IMR-90 (cell line): Measurements from ENCODE around the gene CD82. TPM values are rescaled to one million over a fixed set of nuclear protein-coding genes. Genes with fewer than 3 reads are reported as not detected.

ENCODE experiments used
- ATAC-seq: fragments of 200-7000 bp; cut with Tn5 transposase; 2 replicates; pipeline ENCODE4 v1.9.1; 2020; ENCODE audit warnings: low read depth, mild to moderate bottlenecking, moderate library complexity
- BruUV-seq: library from RNA; stranded (reverse); fragments of 400-500 nt; replicated peaks from 2 replicates; lab custom pipeline; 2021; lab: Mats Ljungman, UMichigan
- CTCF ChIA-PET: fragments of 300-600 bp; formaldehyde crosslinking; extraction: SDS; loops from one replicate; lab custom pipeline; 2021; ENCODE audit warnings: antibody characterized with exemption; lab: Yijun Ruan, JAX
- POLR2A ChIA-PET: fragments of 300-600 bp; sonication (Branson Sonifier 250); formaldehyde crosslinking; loops from one replicate; lab custom pipeline; 2022; ENCODE audit warnings: antibody characterized with exemption; ENCODE audit not compliant: unreplicated experiment; lab: Charles Lee
- DNase-seq: peaks from one replicate; pipeline ENCODE4 v3.0.0; 2013
- H2AFZ ChIP-seq: replicated peaks from 2 replicates; pipeline ENCODE3; 2013; ENCODE audit warnings: low read length, mild to moderate bottlenecking; ENCODE audit not compliant: poor library complexity
- H2AK5ac ChIP-seq: 2 replicates; pipeline ENCODE4 v1.6.1; 2013; ENCODE audit warnings: low read depth, low read length, inconsistent platforms
- H2AK9ac ChIP-seq: replicated peaks from 2 replicates; pipeline ENCODE3; 2013; ENCODE audit warnings: mild to moderate bottlenecking, low read depth, low read length, moderate library complexity; ENCODE audit not compliant: poor library complexity
- H2BK120ac ChIP-seq: 2 replicates; pipeline ENCODE4 v1.6.1; 2013; ENCODE audit warnings: low read depth, low read length, inconsistent platforms
- H2BK15ac ChIP-seq: 3 replicates; pipeline ENCODE4 v1.6.1; 2013; ENCODE audit warnings: low read depth, low read length, inconsistent platforms
- H2BK20ac ChIP-seq: 2 replicates; pipeline ENCODE4 v1.6.1; 2013; ENCODE audit warnings: low read depth, mild to moderate bottlenecking, inconsistent platforms, low read length, moderate library complexity
- H2BK5ac ChIP-seq: 2 replicates; pipeline ENCODE4 v1.6.1; 2013; ENCODE audit warnings: mild to moderate bottlenecking, low read depth, low read length, inconsistent platforms; ENCODE audit not compliant: poor library complexity, severe bottlenecking
- H3K14ac ChIP-seq: replicated peaks from 2 replicates; pipeline ENCODE4 v1.6.1; 2013; ENCODE audit warnings: low read depth, low read length, inconsistent platforms
- H3K18ac ChIP-seq: 2 replicates; pipeline ENCODE4 v1.6.1; 2013; ENCODE audit warnings: low read depth, low read length, control low read depth
- H3K23ac ChIP-seq: 2 replicates; pipeline ENCODE4 v1.6.1; 2013; ENCODE audit warnings: low read depth, low read length, inconsistent platforms
- H3K27ac ChIP-seq: 2 replicates; pipeline ENCODE4 v1.5.1; 2013; ENCODE audit warnings: mild to moderate bottlenecking, control low read depth, low read length; ENCODE audit not compliant: insufficient read depth
- H3K27me3 ChIP-seq: 2 replicates; pipeline ENCODE4 v1.6.1; 2013; ENCODE audit warnings: low read length; ENCODE audit not compliant: control insufficient read depth, insufficient read depth
- H3K36me3 ChIP-seq: 2 replicates; pipeline ENCODE4 v1.6.1; 2013; ENCODE audit warnings: low read length, mixed read lengths; ENCODE audit not compliant: control insufficient read depth, insufficient read depth
- H3K4ac ChIP-seq: 2 replicates; pipeline ENCODE4 v1.6.1; 2013; ENCODE audit warnings: low read depth, low read length, inconsistent platforms
- H3K4me1 ChIP-seq: 2 replicates; pipeline ENCODE4 v1.6.1; 2013; ENCODE audit warnings: low read length, mixed read lengths; ENCODE audit not compliant: control insufficient read depth, insufficient read depth
- H3K4me2 ChIP-seq: 2 replicates; pipeline ENCODE4 v1.6.1; 2013; ENCODE audit warnings: low read depth, mild to moderate bottlenecking, control low read depth, low read length, moderate library complexity
- H3K4me3 ChIP-seq: 2 replicates; pipeline ENCODE4 v1.5.1; 2013; ENCODE audit warnings: low read depth, mild to moderate bottlenecking, control low read depth, low read length, moderate library complexity; ENCODE audit not compliant: insufficient read depth
- H3K56ac ChIP-seq: 2 replicates; pipeline ENCODE4 v1.6.1; 2013; ENCODE audit warnings: low read length, inconsistent platforms; ENCODE audit not compliant: insufficient read depth; ENCODE audit errors: extremely low read depth
- H3K79me1 ChIP-seq, 2 experiments: 2 replicates each; pipeline ENCODE4 v1.6.1; 2013; ENCODE audit warnings: low read length in 2 of 2, inconsistent platforms in 1 of 2, low read depth in 1 of 2
- H3K9ac ChIP-seq: 2 replicates; pipeline ENCODE4 v1.6.1; 2013; ENCODE audit warnings: low read depth, low read length, control low read depth
- H3K9me1 ChIP-seq: 2 replicates; pipeline ENCODE4 v1.6.1; 2013; ENCODE audit warnings: low read length, inconsistent platforms; ENCODE audit not compliant: insufficient read depth
- H3K9me3 ChIP-seq: 2 replicates; pipeline ENCODE4 v1.6.1; 2013; ENCODE audit warnings: low read length; ENCODE audit not compliant: control insufficient read depth, insufficient read depth
- H4K20me1 ChIP-seq: 2 replicates; pipeline ENCODE4 v1.6.1; 2013; ENCODE audit warnings: low read length, inconsistent platforms; ENCODE audit not compliant: insufficient read depth
- H4K5ac ChIP-seq: 2 replicates; pipeline ENCODE4 v1.6.1; 2013; ENCODE audit warnings: mild to moderate bottlenecking, low read depth, low read length, control low read depth
- H4K8ac ChIP-seq, 2 experiments: 2 replicates each; pipeline ENCODE4 v1.6.1; 2013; ENCODE audit warnings: low read depth in 2 of 2, low read length in 2 of 2, control low read depth in 1 of 2, inconsistent platforms in 1 of 2
- H4K91ac ChIP-seq: 2 replicates; pipeline ENCODE4 v1.6.1; 2013; ENCODE audit warnings: low read depth, low read length, inconsistent platforms; ENCODE audit not compliant: insufficient read depth
- CEBPB ChIP-seq: IDR thresholded peaks from 2 replicates; pipeline ENCODE4 v1.6.1; 2012; ENCODE audit warnings: low read depth, low read length, improper control_type of control experiment
- CHD1 ChIP-seq: IDR thresholded peaks from 2 replicates; pipeline ENCODE4 v1.6.1; 2012; ENCODE audit warnings: low read depth, low read length, improper control_type of control experiment
- MAFK ChIP-seq: IDR thresholded peaks from 2 replicates; pipeline ENCODE4 v1.6.1; 2012; ENCODE audit warnings: low read depth, low read length, improper control_type of control experiment
- NFE2L2 ChIP-seq: fragments of 150-350 bp; IDR thresholded peaks from 2 replicates; pipeline ENCODE4 v1.6.1; 2016; ENCODE audit warnings: low read depth, mild to moderate bottlenecking, low read length
- POLR2A ChIP-seq: IDR thresholded peaks from 2 replicates; pipeline ENCODE4 v1.6.1; 2012; ENCODE audit warnings: mild to moderate bottlenecking, low read depth, low read length
- RCOR1 ChIP-seq: IDR thresholded peaks from 2 replicates; pipeline ENCODE4 v1.6.1; 2012; ENCODE audit warnings: mild to moderate bottlenecking, low read length, improper control_type of control experiment; ENCODE audit not compliant: insufficient replicate concordance
- RFX5 ChIP-seq: IDR thresholded peaks from 2 replicates; pipeline ENCODE4 v1.8.0; 2012; ENCODE audit warnings: low read depth, mild to moderate bottlenecking, low read length, moderate library complexity
- WGBS, 2 experiments: methylation state at CpG; one replicate each; pipeline versions ENCODE4 v1.1.5 to v1.1.7; 2013; ENCODE audit warnings: missing lambda C conversion rate in 2 of 2; ENCODE audit not compliant: insufficient read length in 1 of 2; ENCODE audit errors: extremely low coverage in 2 of 2; 5-methylcytosine and 5-hydroxymethylcytosine counted together
- dilution Hi-C: fragments of 300-500 bp; cut with HindIII; formaldehyde crosslinking; loops from one replicate; pipeline ENCODE4 v1.14.3; 2018; ENCODE audit warnings: low sequenced_read_pairs; ENCODE audit not compliant: unreplicated experiment
- in situ Hi-C: fragments of 300-500 bp; cut with MboI; formaldehyde crosslinking; loops from 3 replicates; pipeline ENCODE4 v1.14.3; 2019; ENCODE audit warnings: low sequenced_read_pairs, inconsistent platforms, mixed read lengths
- intact Hi-C: fragments of 100-400 bp; cut with micrococcal nuclease; formaldehyde crosslinking; loops from 2 replicates; pipeline ENCODE4 v1.10.0; 2022
- polyA plus RNA-seq, 3 experiments: library from polyadenylated mRNA; depleted of rRNA; stranded (reverse); fragments of >200 nt; gene quantifications; 2 replicates each; pipeline ENCODE4 v1.2.3, GENCODE V29; 2012; ENCODE audit warnings: low replicate concordance in 1 of 3
- total RNA-seq: library from RNA; depleted of rRNA; stranded (reverse); fragments of >200 nt; gene quantifications from 2 replicates; pipeline ENCODE4 v1.2.3, GENCODE V29; 2012
- TF ChIP-seq, protein P1 (sequence below): conservative IDR thresholded peaks from 2 replicates; pipeline ENCODE4 v1.5.1; 2012; ENCODE audit warnings: mild to moderate bottlenecking, low read depth, low read length, improper control_type of control experiment
- TF ChIP-seq, protein P2 (sequence below): fragments of 150-350 bp; IDR thresholded peaks from 2 replicates; pipeline ENCODE4 v1.6.1; 2016; ENCODE audit warnings: low read depth, mild to moderate bottlenecking, low read length, moderate library complexity, borderline replicate concordance

Gene CD82
- total and polyA plus RNA-seq, 2 of the 4 experiments (the other 2 are of a cell fraction) = 32.8 to 49.4 TPM

DNA sequence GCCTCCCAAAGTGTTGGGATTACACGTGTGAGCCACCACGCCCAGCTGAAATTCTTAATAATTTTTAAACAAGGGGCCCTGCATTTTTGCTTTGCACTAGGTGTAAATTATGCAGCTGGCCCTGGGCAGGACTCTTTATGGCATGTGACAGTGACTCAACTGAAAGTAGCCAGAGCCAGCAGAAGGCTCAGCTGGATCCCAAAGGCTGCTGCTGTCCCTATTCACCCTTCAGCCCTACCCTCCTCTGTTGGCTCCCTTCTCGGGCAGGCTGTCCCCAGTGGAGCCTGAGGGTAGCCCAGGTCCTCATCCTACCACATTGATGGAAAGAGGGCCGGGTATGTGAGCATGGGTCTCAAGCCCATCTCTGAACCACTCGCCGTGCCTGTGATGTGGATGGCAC is 45.6 kb downstream of the CD82 start (continued):
- TF ChIP-seq, protein P1, sequence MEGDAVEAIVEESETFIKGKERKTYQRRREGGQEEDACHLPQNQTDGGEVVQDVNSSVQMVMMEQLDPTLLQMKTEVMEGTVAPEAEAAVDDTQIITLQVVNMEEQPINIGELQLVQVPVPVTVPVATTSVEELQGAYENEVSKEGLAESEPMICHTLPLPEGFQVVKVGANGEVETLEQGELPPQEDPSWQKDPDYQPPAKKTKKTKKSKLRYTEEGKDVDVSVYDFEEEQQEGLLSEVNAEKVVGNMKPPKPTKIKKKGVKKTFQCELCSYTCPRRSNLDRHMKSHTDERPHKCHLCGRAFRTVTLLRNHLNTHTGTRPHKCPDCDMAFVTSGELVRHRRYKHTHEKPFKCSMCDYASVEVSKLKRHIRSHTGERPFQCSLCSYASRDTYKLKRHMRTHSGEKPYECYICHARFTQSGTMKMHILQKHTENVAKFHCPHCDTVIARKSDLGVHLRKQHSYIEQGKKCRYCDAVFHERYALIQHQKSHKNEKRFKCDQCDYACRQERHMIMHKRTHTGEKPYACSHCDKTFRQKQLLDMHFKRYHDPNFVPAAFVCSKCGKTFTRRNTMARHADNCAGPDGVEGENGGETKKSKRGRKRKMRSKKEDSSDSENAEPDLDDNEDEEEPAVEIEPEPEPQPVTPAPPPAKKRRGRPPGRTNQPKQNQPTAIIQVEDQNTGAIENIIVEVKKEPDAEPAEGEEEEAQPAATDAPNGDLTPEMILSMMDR = no peak
- no peak for TF ChIP-seq MAFK

DNA sequence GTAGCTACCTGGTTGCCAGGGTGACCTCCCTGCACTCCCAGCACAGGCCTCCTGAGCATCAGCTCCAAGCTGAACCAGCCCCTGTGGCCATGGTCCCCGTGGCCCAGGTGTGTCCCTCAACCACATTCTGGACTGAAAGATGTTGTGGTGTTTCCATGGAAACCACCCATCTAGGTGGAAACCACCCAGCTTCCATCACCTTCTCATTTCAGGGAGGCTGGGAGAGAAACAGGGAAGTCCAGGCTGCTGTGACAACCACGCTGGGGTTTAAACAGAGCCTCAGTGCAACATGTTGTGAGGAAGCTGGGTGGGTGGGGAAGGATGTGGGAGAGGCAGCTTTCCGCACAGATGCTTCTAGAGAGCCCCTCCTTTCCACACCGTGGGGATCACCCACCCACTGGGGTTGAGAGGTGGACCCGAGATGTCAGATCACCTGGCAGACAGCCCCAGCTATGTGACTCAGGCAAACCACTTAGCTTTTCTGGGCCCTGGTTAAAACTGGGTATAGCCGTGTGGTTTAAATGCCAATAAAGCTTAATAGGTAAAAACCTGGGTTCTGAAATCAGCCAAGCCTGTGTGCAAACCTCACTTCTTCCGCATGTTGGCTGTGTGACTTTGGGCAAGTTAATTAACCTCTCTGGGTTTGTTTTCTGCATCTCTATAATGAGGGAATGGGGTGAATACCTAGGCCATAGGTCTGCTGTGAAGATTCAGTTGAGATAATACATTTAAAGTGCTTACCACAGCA is 46.4 kb downstream of the CD82 start:
- H3K18ac ChIP-seq = no peak overlapping the region
- H3K9me1 ChIP-seq = peaks cover 14% of the 10 kb centered on the region; the same call in 1 of the 2 replicates
- H2BK20ac ChIP-seq = no peak overlapping the region
- BruUV-seq = no TSS peak
- in situ Hi-C loops (no loop called here), dilution Hi-C loops (no loop called here), intact Hi-C loops (loop anchor here (10.0 kb wide), 1 partner anchor 517 kb away; the partner anchor contains the start of gene EXT2)
- H2AK9ac ChIP-seq = no peak overlapping the region
- no peak overlapping the region for H3K56ac ChIP-seq
- H2AFZ ChIP-seq = no peak overlapping the region
- no peak overlapping the region for H2BK15ac ChIP-seq
- peaks cover 12% of the 10 kb centered on the region for H3K36me3 ChIP-seq
- TF ChIP-seq RCOR1 = no peak
- no peak for TF ChIP-seq CHD1
- TF ChIP-seq POLR2A = no peak
- TF ChIP-seq, protein P2, sequence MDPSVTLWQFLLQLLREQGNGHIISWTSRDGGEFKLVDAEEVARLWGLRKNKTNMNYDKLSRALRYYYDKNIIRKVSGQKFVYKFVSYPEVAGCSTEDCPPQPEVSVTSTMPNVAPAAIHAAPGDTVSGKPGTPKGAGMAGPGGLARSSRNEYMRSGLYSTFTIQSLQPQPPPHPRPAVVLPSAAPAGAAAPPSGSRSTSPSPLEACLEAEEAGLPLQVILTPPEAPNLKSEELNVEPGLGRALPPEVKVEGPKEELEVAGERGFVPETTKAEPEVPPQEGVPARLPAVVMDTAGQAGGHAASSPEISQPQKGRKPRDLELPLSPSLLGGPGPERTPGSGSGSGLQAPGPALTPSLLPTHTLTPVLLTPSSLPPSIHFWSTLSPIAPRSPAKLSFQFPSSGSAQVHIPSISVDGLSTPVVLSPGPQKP = no peak
- no peak for TF ChIP-seq RFX5
- TF ChIP-seq NFE2L2 = no peak
- TF ChIP-seq CEBPB = no peak
- H2AK5ac ChIP-seq = no peak overlapping the region
- DNase-seq = no peak
- no peak for ATAC-seq
- H2BK5ac ChIP-seq = no peak overlapping the region
- H3K9ac ChIP-seq = no peak overlapping the region
- H3K9me3 ChIP-seq = no peaks in the 10 kb centered on the region
- no peak overlapping the region for H2BK120ac ChIP-seq
- 60% methylated on average over 1 of the region's 7 CpGs; no CpG with 5 or more reads in 1 of the 2 experiments for WGBS, 2 experiments
- H3K4me1 ChIP-seq = peaks cover 22% of the 10 kb centered on the region
- no peak overlapping the region for H3K14ac ChIP-seq
- no peak overlapping the region for H3K4me2 ChIP-seq
- no peak overlapping the region for H3K23ac ChIP-seq
- CTCF ChIA-PET = interaction anchor here (0.6 to 2.0 kb wide), 3 partner anchors 55 to 501 kb away, joined by 4 to 5 read pairs (median 5); no protein-coding TSS in a partner anchor
- H3K79me1 ChIP-seq = peaks cover 0 to 4% of the 10 kb centered on the region in 2 experiments; a peak in 1 of 4 replicates
- no peak overlapping the region for H4K5ac ChIP-seq
- H3K4ac ChIP-seq = no peak overlapping the region
- H3K27me3 ChIP-seq = no peaks in the 10 kb centered on the region
- H4K8ac ChIP-seq = no peak overlapping the region
- no peak overlapping the region for H3K4me3 ChIP-seq
- no peak overlapping the region for H4K91ac ChIP-seq
- POLR2A ChIA-PET = no interaction called here
- peaks cover 6% of the 10 kb centered on the region; the same call in 1 of the 2 replicates for H4K20me1 ChIP-seq
- H3K27ac ChIP-seq = no peak overlapping the region
